Breast epithelium (tissue), 4 donors: Measurements from ENCODE around the gene MINAR1. TPM values are rescaled to one million over a fixed set of nuclear protein-coding genes. Genes with fewer than 3 reads are reported as not detected.

Experiments
- DNase-seq, 2 donors: peaks; one replicate each; pipeline ENCODE4 v3.0.0-alpha.2; 2019; ENCODE audit warnings: low spot score in 2 of 2
- H3K27ac ChIP-seq, 2 donors: fragments of 200-600 bp; sonication (generic) in 1 of 2; one replicate each; pipeline ENCODE4 v1.5.1; 2016 to 2019; ENCODE audit warnings: mild to moderate bottlenecking in 1 of 2
- H3K27me3 ChIP-seq, 2 donors: fragments of 200-600 bp; sonication (generic) in 1 of 2; one replicate each; pipeline versions ENCODE4 v1.5.1 to v1.6.0; 2017 to 2019; ENCODE audit warnings: control low read depth in 1 of 2, mild to moderate bottlenecking in 1 of 2
- H3K36me3 ChIP-seq: fragments of 200-600 bp; one replicate; pipeline ENCODE4 v1.5.1; 2019
- H3K4me1 ChIP-seq, 2 donors: fragments of 200-600 bp; sonication (generic); one replicate each; pipeline ENCODE4 v1.5.1; 2016 to 2019; ENCODE audit warnings: control low read depth in 1 of 2
- H3K4me3 ChIP-seq, 3 donors: fragments of 200-600 bp; sonication (generic); 1 replicate in 2 of 3; 2 replicates in 1 of 3; pipeline ENCODE4 v1.5.1; 2016 to 2019; ENCODE audit warnings: mild to moderate bottlenecking in 3 of 3, moderate library complexity in 2 of 3
- H3K9me3 ChIP-seq, 2 donors: fragments of 200-600 bp; sonication (generic) in 1 of 2; one replicate each; pipeline ENCODE4 v1.5.1; 2016 to 2019; ENCODE audit warnings: control low read depth in 1 of 2
- POLR2A ChIP-seq: fragments of 450-650 bp; IDR thresholded peaks from one replicate; pipeline ENCODE4 v1.6.1; 2016; ENCODE audit warnings: antibody characterized with exemption, mild to moderate bottlenecking, moderate library complexity
- POLR2AphosphoS5 ChIP-seq, 3 donors: sonication (generic); formaldehyde crosslinking; IDR thresholded peaks; one replicate each; pipeline ENCODE4 v1.6.1; 2017; ENCODE audit warnings: antibody characterized with exemption in 3 of 3
- intact Hi-C: fragments of 100-400 bp; cut with DNase I; formaldehyde crosslinking; loops from one replicate; pipeline ENCODE4 v1.15.1; 2023; ENCODE audit warnings: low total_unique reads
- total RNA-seq, 3 donors: library from RNA; depleted of rRNA; stranded (reverse); fragments of >200 nt; gene quantifications; one replicate each; pipeline ENCODE4 v1.1.0, GENCODE V29; 2016
- TF ChIP-seq, protein P1 (sequence below), 3 donors: fragments of 450-650 bp; IDR thresholded peaks; one replicate each; pipeline ENCODE4 v1.5.1; 2016 to 2017; ENCODE audit warnings: antibody characterized with exemption in 3 of 3, mild to moderate bottlenecking in 3 of 3, moderate library complexity in 3 of 3

The MINAR1 gene
- total RNA-seq, 3 donors from 2014 or later: 0.16 to 1.0 (median 0.66) TPM

DNA sequence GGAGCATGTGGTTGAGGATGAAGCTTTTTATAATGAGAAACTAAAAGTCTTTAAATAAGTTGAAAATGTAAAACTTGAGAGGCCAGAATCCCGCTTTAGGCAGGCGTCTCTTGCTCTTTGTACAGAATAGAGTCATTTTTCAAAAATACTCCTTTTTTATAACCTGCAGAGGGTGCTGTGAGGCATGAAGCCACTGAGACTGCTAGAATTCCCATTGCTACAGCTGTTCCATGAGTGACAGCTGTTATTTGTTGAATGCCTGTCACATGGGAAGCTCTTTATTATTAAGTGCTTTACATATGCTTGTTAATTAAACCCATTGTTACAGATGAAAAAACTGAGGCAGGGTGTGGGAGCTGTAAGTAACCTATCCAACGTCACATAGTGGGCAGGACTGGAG lies 18.5 kb downstream of the MINAR1 start:
- no peak overlapping the region for H3K4me3 ChIP-seq
- H3K4me1 ChIP-seq: no peaks in the 10 kb centered on the region

DNA sequence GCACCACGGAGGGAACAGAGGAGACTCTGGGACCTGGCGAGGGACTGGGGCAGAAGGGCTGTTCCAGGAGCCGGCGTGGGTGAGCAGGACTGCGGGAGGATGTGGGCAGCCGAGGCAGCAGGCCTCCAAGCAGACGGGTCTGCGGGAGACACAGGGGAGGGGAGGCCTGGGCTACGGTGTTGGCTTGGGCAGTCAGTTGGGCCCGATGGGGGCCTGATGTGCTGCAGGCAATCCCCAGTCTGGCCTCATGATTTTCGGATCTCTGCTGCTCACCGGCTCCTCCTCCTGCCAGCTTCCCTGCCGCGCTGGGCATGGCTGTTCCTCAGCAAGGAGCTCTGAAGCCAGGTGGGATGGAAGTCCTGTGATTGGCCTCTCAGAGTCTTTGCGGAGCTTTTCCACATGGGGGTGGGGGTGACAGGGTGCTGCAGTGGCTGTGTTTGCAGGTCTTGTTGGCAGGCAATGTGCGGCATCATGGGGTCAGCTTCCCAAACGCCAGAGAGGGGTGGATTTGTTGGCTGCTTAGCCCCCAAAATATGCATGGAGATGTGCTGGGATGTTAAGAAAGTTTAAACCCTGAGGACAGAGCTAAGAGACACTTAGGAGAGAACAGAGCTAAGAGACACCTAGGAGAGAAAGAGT lies 19.3 kb downstream of the MINAR1 start:
- Histone ChIP-seq H3K36me3 (no peaks in the 10 kb centered on the region), H3K9me3 (no peaks in the 10 kb centered on the region), H3K27me3 (peaks cover 0 to 8% of the 10 kb centered on the region in 2 donors), H3K4me1 (no peaks in the 10 kb centered on the region), H3K4me3 (no peak overlapping the region), H3K27ac (no peak overlapping the region)
- no peak for TF ChIP-seq POLR2AphosphoS5 (IDR thresholded peaks at IDR 0.05)
- no peak for TF ChIP-seq POLR2A
- TF ChIP-seq, protein P1, sequence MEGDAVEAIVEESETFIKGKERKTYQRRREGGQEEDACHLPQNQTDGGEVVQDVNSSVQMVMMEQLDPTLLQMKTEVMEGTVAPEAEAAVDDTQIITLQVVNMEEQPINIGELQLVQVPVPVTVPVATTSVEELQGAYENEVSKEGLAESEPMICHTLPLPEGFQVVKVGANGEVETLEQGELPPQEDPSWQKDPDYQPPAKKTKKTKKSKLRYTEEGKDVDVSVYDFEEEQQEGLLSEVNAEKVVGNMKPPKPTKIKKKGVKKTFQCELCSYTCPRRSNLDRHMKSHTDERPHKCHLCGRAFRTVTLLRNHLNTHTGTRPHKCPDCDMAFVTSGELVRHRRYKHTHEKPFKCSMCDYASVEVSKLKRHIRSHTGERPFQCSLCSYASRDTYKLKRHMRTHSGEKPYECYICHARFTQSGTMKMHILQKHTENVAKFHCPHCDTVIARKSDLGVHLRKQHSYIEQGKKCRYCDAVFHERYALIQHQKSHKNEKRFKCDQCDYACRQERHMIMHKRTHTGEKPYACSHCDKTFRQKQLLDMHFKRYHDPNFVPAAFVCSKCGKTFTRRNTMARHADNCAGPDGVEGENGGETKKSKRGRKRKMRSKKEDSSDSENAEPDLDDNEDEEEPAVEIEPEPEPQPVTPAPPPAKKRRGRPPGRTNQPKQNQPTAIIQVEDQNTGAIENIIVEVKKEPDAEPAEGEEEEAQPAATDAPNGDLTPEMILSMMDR (IDR thresholded peaks at IDR 0.05): no peak
- intact Hi-C loops: no loop called here
- DNase-seq: no peak

More for the DNA sequence above, 18.5 kb downstream of the MINAR1 start:
- peaks cover 2 to 8% of the 10 kb centered on the region in 2 donors for H3K9me3 ChIP-seq
- no peak for DNase-seq
- intact Hi-C loops: no loop called here
- H3K27ac ChIP-seq: no peak overlapping the region
- H3K36me3 ChIP-seq: no peaks in the 10 kb centered on the region
- no peak for TF ChIP-seq POLR2AphosphoS5 (IDR thresholded peaks at IDR 0.05)
- no peak for TF ChIP-seq POLR2A
- TF ChIP-seq, protein P1 (IDR thresholded peaks at IDR 0.05): no peak
- H3K27me3 ChIP-seq: peaks cover 0 to 8% of the 10 kb centered on the region in 2 donors

DNA sequence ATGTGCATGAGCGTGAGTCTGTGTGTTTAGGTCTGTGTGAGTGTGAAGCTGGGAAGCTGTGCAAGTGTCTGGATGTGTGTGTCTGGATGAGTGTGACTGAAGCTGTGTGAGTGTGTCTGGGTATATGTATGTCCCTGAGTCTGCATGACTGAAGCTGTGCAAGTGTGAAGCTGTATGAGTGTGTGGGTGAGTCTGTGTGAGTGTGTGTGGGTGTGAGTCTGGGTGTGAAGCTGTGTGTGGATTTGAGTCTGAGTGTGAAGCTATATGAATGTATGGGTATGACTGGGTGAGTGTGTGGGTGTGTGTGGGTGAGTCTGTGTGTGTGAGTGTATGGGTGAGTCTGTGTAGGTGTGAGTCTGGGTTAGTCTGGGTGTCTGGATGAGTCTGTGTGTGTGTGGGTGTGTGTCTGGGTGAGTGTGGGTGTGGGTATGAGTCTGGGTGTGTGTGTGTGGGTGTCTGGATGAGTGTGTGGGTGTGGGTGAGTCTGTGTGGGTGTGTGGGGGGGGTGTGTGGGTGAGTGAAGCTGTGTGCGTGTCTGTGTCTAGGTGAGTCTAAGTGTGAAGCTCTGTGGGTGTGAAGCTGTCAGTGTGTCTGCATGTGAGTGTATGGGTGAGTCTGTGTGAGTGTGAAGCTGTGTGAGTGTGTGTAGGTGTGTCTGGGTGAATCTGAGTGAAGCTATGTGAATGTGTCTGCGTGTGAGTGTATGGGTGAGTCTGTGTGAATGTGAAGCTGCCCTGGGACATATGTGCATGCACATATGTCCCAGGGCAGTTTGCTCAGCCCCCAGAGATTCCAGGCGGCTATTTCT lies 20.3 kb downstream of the MINAR1 start:
- intact Hi-C loops: no loop called here
- H3K36me3 ChIP-seq: no peaks in the 10 kb centered on the region
- H3K9me3 ChIP-seq: no peaks in the 10 kb centered on the region
- TF ChIP-seq POLR2A (no peak), POLR2AphosphoS5 (IDR thresholded peaks at IDR 0.05) (no peak)
- TF ChIP-seq, protein P1 (IDR thresholded peaks at IDR 0.05): no peak
- no peak overlapping the region for H3K4me3 ChIP-seq
- no peaks in the 10 kb centered on the region for H3K4me1 ChIP-seq
- H3K27ac ChIP-seq: no peak overlapping the region
- no peak for DNase-seq
- H3K27me3 ChIP-seq: peaks cover 0 to 8% of the 10 kb centered on the region in 2 donors

DNA sequence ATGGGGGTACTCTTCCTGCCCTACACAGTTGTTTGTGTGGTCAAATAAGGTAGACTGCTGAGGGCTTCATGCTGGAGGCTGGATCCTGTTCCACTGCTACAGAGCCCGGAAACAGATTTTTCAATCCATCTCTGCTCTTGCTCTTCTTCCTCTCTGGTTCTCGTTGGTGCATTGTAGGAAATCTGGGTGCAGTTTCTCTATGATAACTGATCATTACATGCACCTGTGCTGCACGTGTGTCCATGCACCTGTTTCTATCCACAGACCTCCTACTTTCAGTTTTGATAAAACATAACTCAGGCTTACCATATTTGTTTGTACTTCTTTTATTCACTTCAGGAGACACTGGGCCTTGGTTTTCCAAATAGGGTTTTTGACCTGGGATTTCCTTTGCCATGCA lies 21.3 kb downstream of the MINAR1 start:
- H3K4me3 ChIP-seq: no peak overlapping the region
- H3K4me1 ChIP-seq: no peaks in the 10 kb centered on the region
- no peaks in the 10 kb centered on the region for H3K9me3 ChIP-seq
- H3K27ac ChIP-seq: no peak overlapping the region
- no peaks in the 10 kb centered on the region for H3K36me3 ChIP-seq
- H3K27me3 ChIP-seq: peaks cover 0 to 8% of the 10 kb centered on the region in 2 donors
- intact Hi-C loops: no loop called here
- TF ChIP-seq, protein P1 (IDR thresholded peaks at IDR 0.05): no peak
- TF ChIP-seq POLR2A (no peak), POLR2AphosphoS5 (IDR thresholded peaks at IDR 0.05) (no peak)
- DNase-seq: no peak

DNA sequence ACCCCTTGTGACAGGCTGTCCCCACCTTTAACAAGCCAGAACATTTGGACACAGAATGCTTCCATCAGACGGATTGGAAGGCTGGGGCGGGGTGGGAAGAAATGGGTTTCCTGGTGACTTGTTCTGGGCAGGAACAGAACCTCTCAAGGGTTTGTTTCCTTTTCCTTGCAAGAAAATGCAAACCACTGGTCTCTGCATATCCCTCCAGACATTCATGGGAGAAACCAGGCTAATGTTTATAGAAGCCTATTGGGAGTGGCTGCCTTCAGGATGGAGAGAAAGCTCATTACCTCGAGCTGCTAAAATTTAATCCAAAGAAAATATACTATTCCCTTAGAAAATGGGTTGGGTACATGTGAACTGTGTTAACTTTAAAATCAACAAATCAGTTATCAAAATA lies 21.9 kb downstream of the MINAR1 start:
- DNase-seq: no peak
- Histone ChIP-seq H3K9me3 (no peaks in the 10 kb centered on the region), H3K36me3 (no peaks in the 10 kb centered on the region), H3K27me3 (peaks cover 0 to 7% of the 10 kb centered on the region in 2 donors), H3K4me3 (no peak overlapping the region), H3K4me1 (no peaks in the 10 kb centered on the region), H3K27ac (no peak overlapping the region)
- intact Hi-C loops: no loop called here
- no peak for TF ChIP-seq POLR2A
